NB4 (cell line): ENCODE measurements around the gene LIMK2.

Experiments used
- TF ChIP-seq, protein P1 (sequence below): IDR thresholded peaks from one replicate; pipeline ENCODE4 v1.5.1; 2012; ENCODE audit warnings: low read depth, low read length
- TF ChIP-seq, protein P2 (sequence below): IDR thresholded peaks from 2 replicates; pipeline ENCODE4 v1.6.1; 2011; ENCODE audit warnings: low read depth, low read length

DNA sequence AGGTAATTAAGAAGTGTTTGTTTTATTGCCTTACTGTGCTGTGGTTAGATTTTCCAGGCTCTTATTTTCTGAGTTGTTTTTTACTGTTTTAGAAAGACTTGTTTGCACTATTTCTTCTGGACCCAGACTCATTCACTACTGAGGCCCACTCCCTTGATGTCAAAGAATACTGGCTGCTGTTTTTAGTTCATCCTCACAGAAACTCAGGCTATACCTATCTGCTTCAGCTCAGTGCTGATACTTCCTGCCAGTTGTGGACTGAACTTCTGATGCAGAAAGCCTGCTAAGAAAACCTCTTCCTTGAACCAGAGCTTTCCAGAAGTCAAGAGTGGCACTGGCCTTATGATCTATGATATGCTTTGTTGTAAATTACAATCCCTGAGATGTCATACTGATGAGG, 96.1 kb downstream of the LIMK2 start:
- TF ChIP-seq, protein P1, sequence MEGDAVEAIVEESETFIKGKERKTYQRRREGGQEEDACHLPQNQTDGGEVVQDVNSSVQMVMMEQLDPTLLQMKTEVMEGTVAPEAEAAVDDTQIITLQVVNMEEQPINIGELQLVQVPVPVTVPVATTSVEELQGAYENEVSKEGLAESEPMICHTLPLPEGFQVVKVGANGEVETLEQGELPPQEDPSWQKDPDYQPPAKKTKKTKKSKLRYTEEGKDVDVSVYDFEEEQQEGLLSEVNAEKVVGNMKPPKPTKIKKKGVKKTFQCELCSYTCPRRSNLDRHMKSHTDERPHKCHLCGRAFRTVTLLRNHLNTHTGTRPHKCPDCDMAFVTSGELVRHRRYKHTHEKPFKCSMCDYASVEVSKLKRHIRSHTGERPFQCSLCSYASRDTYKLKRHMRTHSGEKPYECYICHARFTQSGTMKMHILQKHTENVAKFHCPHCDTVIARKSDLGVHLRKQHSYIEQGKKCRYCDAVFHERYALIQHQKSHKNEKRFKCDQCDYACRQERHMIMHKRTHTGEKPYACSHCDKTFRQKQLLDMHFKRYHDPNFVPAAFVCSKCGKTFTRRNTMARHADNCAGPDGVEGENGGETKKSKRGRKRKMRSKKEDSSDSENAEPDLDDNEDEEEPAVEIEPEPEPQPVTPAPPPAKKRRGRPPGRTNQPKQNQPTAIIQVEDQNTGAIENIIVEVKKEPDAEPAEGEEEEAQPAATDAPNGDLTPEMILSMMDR, result no peak
- TF ChIP-seq, protein P2, sequence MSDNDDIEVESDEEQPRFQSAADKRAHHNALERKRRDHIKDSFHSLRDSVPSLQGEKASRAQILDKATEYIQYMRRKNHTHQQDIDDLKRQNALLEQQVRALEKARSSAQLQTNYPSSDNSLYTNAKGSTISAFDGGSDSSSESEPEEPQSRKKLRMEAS, result no peak
